Measurements from ENCODE around the gene LMAN2L.

Gene LMAN2L

DNA sequence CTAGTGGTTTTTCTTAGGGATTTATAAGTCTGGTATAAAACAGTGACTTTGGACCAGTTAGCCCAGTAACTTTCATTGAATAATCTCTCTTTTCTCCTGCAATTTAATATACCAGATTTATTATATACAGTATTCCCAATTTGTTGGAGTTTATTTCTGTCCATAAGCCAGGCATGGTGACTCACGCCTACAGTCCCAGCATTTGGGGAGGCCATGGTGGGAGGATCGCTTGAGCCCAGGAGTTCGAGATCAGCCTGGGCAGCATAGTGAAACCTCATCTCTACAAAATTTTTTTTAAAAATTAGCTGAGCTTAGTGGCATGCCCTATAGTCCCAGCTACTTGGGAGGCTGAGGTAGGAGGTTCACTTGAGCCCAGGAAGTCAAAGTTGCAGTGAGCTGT is 47.5 kb upstream of the LMAN2L start:
- Histone ChIP-seq H3K9me3 (ENCODE audit: control insufficient read depth, insufficient read depth, low read length) (no peaks in the 10 kb centered on the region), H3F3A (ENCODE audit: control insufficient read depth, insufficient read depth) (no peaks in the 10 kb centered on the region), H3K4me1 (ENCODE audit: control insufficient read depth, low read length) (no peaks in the 10 kb centered on the region), H3K27ac (ENCODE audit: low read depth, low read length) (no peak overlapping the region), H3K4me3 (ENCODE audit: low read length) (no peak overlapping the region), H3K4me2 (ENCODE audit: low read length) (no peak overlapping the region), H4K20me1 (ENCODE audit: control insufficient read depth, insufficient read depth, low read depth, low read length) (no peaks in the 10 kb centered on the region), H3K79me2 (ENCODE audit: control insufficient read depth, low read length) (no peaks in the 10 kb centered on the region), H3K27me3 (ENCODE audit: control insufficient read depth, low read length) (no peaks in the 10 kb centered on the region), H3K36me3 (ENCODE audit: control insufficient read depth, low read length) (no peaks in the 10 kb centered on the region), H3K9me2 (replicated peaks; ENCODE audit: control insufficient read depth, low read length) (no peaks in the 10 kb centered on the region)
- TF ChIP-seq CTCF (IDR thresholded peaks at IDR 0.05; ENCODE audit: low read depth, low read length, poor library complexity, severe bottlenecking) (no peak), EZH2phosphoT487 (IDR thresholded peaks at IDR 0.05; ENCODE audit: borderline replicate concordance, low read length) (no peak)

- no peak overlapping the region for H3K4me2 ChIP-seq (ENCODE audit: low read length)
- H3K79me2 ChIP-seq (ENCODE audit: control insufficient read depth, low read length) = no peaks in the 10 kb centered on the region
- no peaks in the 10 kb centered on the region for H3K4me1 ChIP-seq (ENCODE audit: control insufficient read depth, low read length)
- H3K27me3 ChIP-seq (ENCODE audit: control insufficient read depth, low read length) = no peaks in the 10 kb centered on the region
- H3K4me3 ChIP-seq (ENCODE audit: low read length) = no peak overlapping the region
- H4K20me1 ChIP-seq (ENCODE audit: control insufficient read depth, insufficient read depth, low read depth, low read length) = no peaks in the 10 kb centered on the region
- H3K9me3 ChIP-seq (ENCODE audit: control insufficient read depth, insufficient read depth, low read length) = no peaks in the 10 kb centered on the region
- no peaks in the 10 kb centered on the region for H3K36me3 ChIP-seq (ENCODE audit: control insufficient read depth, low read length)
- no peaks in the 10 kb centered on the region for H3F3A ChIP-seq (ENCODE audit: control insufficient read depth, insufficient read depth)
- no peak for TF ChIP-seq EZH2phosphoT487 (IDR thresholded peaks at IDR 0.05; ENCODE audit: borderline replicate concordance, low read length)
- no peak for TF ChIP-seq CTCF (IDR thresholded peaks at IDR 0.05; ENCODE audit: low read depth, low read length, poor library complexity, severe bottlenecking)
- H3K27ac ChIP-seq (ENCODE audit: low read depth, low read length) = no peak overlapping the region
- H3K9me2 ChIP-seq (replicated peaks; ENCODE audit: control insufficient read depth, low read length) = no peaks in the 10 kb centered on the region
These were observed 43.5 kb upstream of the LMAN2L start for GRCh38 chr2:96783388-96783787.

DNA sequence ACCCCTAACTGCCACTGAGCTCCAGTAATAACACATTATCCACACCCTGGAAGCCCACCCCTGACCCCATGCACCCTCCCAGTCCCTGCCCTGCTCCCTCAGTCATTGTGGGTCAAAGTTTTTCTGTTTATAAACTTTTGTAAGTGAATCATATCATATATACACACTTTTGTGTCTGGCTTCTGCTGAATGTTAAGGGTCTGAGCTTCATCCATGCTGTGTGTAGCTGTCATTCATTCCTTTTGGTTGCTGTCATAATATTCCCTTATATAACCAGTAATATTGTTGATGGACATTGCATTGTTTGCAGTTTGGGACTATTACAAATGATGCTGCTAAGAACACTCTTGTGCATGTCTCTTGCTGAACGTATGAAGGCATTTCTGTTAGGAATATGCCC is 35.3 kb upstream of the LMAN2L start:
- H3K79me2 ChIP-seq (ENCODE audit: control insufficient read depth, low read length) = peaks cover 8% of the 10 kb centered on the region
- no peak overlapping the region for H3K4me3 ChIP-seq (ENCODE audit: low read length)
- TF ChIP-seq CTCF (IDR thresholded peaks at IDR 0.05; ENCODE audit: low read depth, low read length, poor library complexity, severe bottlenecking) (no peak), EZH2phosphoT487 (IDR thresholded peaks at IDR 0.05; ENCODE audit: borderline replicate concordance, low read length) (no peak)
- H4K20me1 ChIP-seq (ENCODE audit: control insufficient read depth, insufficient read depth, low read depth, low read length) = no peaks in the 10 kb centered on the region
- H3K9me3 ChIP-seq (ENCODE audit: control insufficient read depth, insufficient read depth, low read length) = no peaks in the 10 kb centered on the region
- H3K27ac ChIP-seq (ENCODE audit: low read depth, low read length) = no peak overlapping the region
- H3K4me1 ChIP-seq (ENCODE audit: control insufficient read depth, low read length) = peaks cover 50% of the 10 kb centered on the region
- peaks cover 6% of the 10 kb centered on the region; the same call in 1 of the 2 replicates for H3F3A ChIP-seq (ENCODE audit: control insufficient read depth, insufficient read depth)
- H3K4me2 ChIP-seq (ENCODE audit: low read length) = peak overlapping the region; percentile 34
- no peaks in the 10 kb centered on the region for H3K36me3 ChIP-seq (ENCODE audit: control insufficient read depth, low read length)
- no peaks in the 10 kb centered on the region for H3K27me3 ChIP-seq (ENCODE audit: control insufficient read depth, low read length)
- H3K9me2 ChIP-seq (replicated peaks; ENCODE audit: control insufficient read depth, low read length) = no peaks in the 10 kb centered on the region

Data from DOHH2 (cell line).